PFSK-1 (cell line): ENCODE results near the gene PPP1R1A.

Experiments used
- REST ChIP-seq, 2 experiments: IDR thresholded peaks; 2 replicates each; pipeline versions ENCODE4 v1.6.1 to v1.8.0; 2011 to 2012; ENCODE audit warnings: low read depth in 2 of 2, low read length in 2 of 2, control low read depth in 1 of 2, inconsistent platforms in 1 of 2, mild to moderate bottlenecking in 1 of 2, moderate library complexity in 1 of 2; ENCODE audit not compliant: insufficient read depth in 1 of 2
- SIN3A ChIP-seq: IDR thresholded peaks from 2 replicates; pipeline ENCODE4 v1.6.1; 2012; ENCODE audit warnings: mild to moderate bottlenecking, low read length, moderate library complexity, borderline replicate concordance; ENCODE audit not compliant: insufficient read depth
- TAF1 ChIP-seq: IDR thresholded peaks from 2 replicates; pipeline ENCODE4 v1.6.1; 2012; ENCODE audit warnings: low read length, control low read depth, borderline replicate concordance; ENCODE audit not compliant: insufficient read depth

GRCh38 chr12:54564768-54565167 is 23.7 kb downstream of the PPP1R1A start:
- TF ChIP-seq REST (IDR thresholded peaks at IDR 0.05; ENCODE audit: insufficient read depth in 1 of 2, low read depth in 2 of 2, low read length in 2 of 2): no peak
- TF ChIP-seq TAF1: no peak
- TF ChIP-seq SIN3A: no peak
